H9 (cell line): ENCODE measurements around the gene FILIP1. TPM values are rescaled to one million over a fixed set of nuclear protein-coding genes. Genes with fewer than 3 reads are reported as not detected.

Source experiments
- DNase-seq: peaks from one replicate; pipeline ENCODE4 v3.0.0-alpha.2; 2017
- H2AFZ ChIP-seq: one replicate; pipeline ENCODE4 v1.6.1; 2013; ENCODE audit warnings: mild to moderate bottlenecking, low read length, control low read depth, moderate library complexity
- H2AK5ac ChIP-seq: 2 replicates; pipeline ENCODE4 v1.6.1; 2013; ENCODE audit warnings: low read length, control low read depth, mixed read lengths; ENCODE audit not compliant: insufficient read length
- H2BK120ac ChIP-seq: one replicate; pipeline ENCODE4 v1.6.1; 2013; ENCODE audit warnings: low read depth, mild to moderate bottlenecking, low read length, control low read depth, inconsistent platforms; ENCODE audit not compliant: poor library complexity, severe bottlenecking
- H2BK12ac ChIP-seq: 2 replicates; pipeline ENCODE4 v1.6.1; 2013; ENCODE audit warnings: low read length, control low read depth, mixed read lengths, low read depth; ENCODE audit not compliant: insufficient read length
- H2BK15ac ChIP-seq: 2 replicates; pipeline ENCODE4 v1.6.1; 2013; ENCODE audit warnings: low read depth, low read length, control low read depth
- H2BK20ac ChIP-seq: one replicate; pipeline ENCODE4 v1.6.1; 2013; ENCODE audit warnings: low read depth, mild to moderate bottlenecking, low read length, control low read depth, inconsistent platforms; ENCODE audit not compliant: poor library complexity, severe bottlenecking
- H2BK5ac ChIP-seq: 2 replicates; pipeline ENCODE4 v1.6.1; 2013; ENCODE audit warnings: low read length, control low read depth, mixed read lengths; ENCODE audit not compliant: insufficient read length
- H3K14ac ChIP-seq: 2 replicates; pipeline ENCODE4 v1.6.1; 2013; ENCODE audit warnings: low read length, control low read depth; ENCODE audit not compliant: insufficient read depth
- H3K18ac ChIP-seq: 2 replicates; pipeline ENCODE4 v1.6.1; 2013; ENCODE audit warnings: low read depth, mild to moderate bottlenecking, mixed read lengths, low read length, control low read depth; ENCODE audit not compliant: insufficient read length
- H3K23ac ChIP-seq: 2 replicates; pipeline ENCODE4 v1.6.1; 2013; ENCODE audit warnings: low read length, control low read depth, mixed read lengths, low read depth; ENCODE audit not compliant: insufficient read length
- H3K23me2 ChIP-seq: 2 replicates; pipeline ENCODE4 v1.6.1; 2013; ENCODE audit warnings: low read depth, mild to moderate bottlenecking, mixed read lengths, low read length, control low read depth; ENCODE audit not compliant: insufficient read length, poor library complexity, severe bottlenecking
- H3K27ac ChIP-seq: 2 replicates; pipeline ENCODE4 v1.5.1; 2013; ENCODE audit warnings: low read length, control low read depth, mixed read lengths, low read depth; ENCODE audit not compliant: insufficient read length
- H3K27me3 ChIP-seq: 2 replicates; pipeline ENCODE4 v1.6.1; 2013; ENCODE audit warnings: low read length, control low read depth, inconsistent platforms; ENCODE audit not compliant: insufficient read depth
- H3K4ac ChIP-seq: 2 replicates; pipeline ENCODE4 v1.6.1; 2013; ENCODE audit warnings: low read depth, mild to moderate bottlenecking, control low read depth, inconsistent platforms, low read length, moderate library complexity
- H3K4me1 ChIP-seq: 2 replicates; pipeline ENCODE4 v1.6.1; 2013; ENCODE audit warnings: low read length, control low read depth, inconsistent platforms; ENCODE audit not compliant: insufficient read depth
- H3K4me2 ChIP-seq: 2 replicates; pipeline ENCODE4 v1.6.1; 2013; ENCODE audit warnings: low read length, control low read depth, mixed read lengths; ENCODE audit not compliant: insufficient read length, insufficient read depth
- H3K56ac ChIP-seq: 2 replicates; pipeline ENCODE4 v1.6.1; 2013; ENCODE audit warnings: low read depth, mild to moderate bottlenecking, mixed read lengths, low read length, control low read depth; ENCODE audit not compliant: insufficient read length
- H3K79me1 ChIP-seq: 2 replicates; pipeline ENCODE4 v1.6.1; 2013; ENCODE audit warnings: low read depth, mild to moderate bottlenecking, moderate library complexity, low read length, control low read depth, inconsistent platforms; ENCODE audit not compliant: insufficient read depth, poor library complexity, severe bottlenecking
- H3K79me2 ChIP-seq: 2 replicates; pipeline ENCODE4 v1.6.1; 2013; ENCODE audit warnings: low read length, control low read depth, inconsistent platforms; ENCODE audit not compliant: insufficient read depth
- H3K9ac ChIP-seq: 2 replicates; pipeline ENCODE4 v1.6.1; 2013; ENCODE audit warnings: low read length, control low read depth, mixed read lengths; ENCODE audit not compliant: insufficient read length; ENCODE audit errors: extremely low read depth
- H3K9me3 ChIP-seq: one replicate; pipeline ENCODE4 v1.6.1; 2013; ENCODE audit warnings: low read depth, low read length, inconsistent platforms; ENCODE audit not compliant: control insufficient read depth
- H3T11ph ChIP-seq: one replicate; pipeline ENCODE4 v1.6.1; 2013; ENCODE audit warnings: mild to moderate bottlenecking, low read length, control low read depth, inconsistent platforms
- H4K20me1 ChIP-seq: one replicate; pipeline ENCODE4 v1.6.1; 2013; ENCODE audit not compliant: control insufficient read depth, insufficient read length, insufficient read depth
- H4K5ac ChIP-seq: 2 replicates; pipeline ENCODE4 v1.6.1; 2013; ENCODE audit warnings: low read depth, mild to moderate bottlenecking, mixed read lengths, low read length, control low read depth; ENCODE audit not compliant: insufficient read length
- H4K8ac ChIP-seq: replicated peaks from 2 replicates; pipeline ENCODE4 v1.6.1; 2013; ENCODE audit warnings: low read length, control low read depth, mixed read lengths, low read depth; ENCODE audit not compliant: insufficient read length
- H4K91ac ChIP-seq: 2 replicates; pipeline ENCODE4 v1.6.1; 2013; ENCODE audit warnings: low read depth, mild to moderate bottlenecking, moderate library complexity, mixed read lengths, low read length, control low read depth; ENCODE audit not compliant: insufficient read length
- H3K27ac Mint-ChIP-seq, 3 experiments: 2 replicates in 2 of 3; 3 replicates in 1 of 3; pipeline ENCODE4 v1.8.0; 2020 to 2021; ENCODE audit warnings: mixed read lengths in 3 of 3, mild to moderate bottlenecking in 1 of 3, moderate library complexity in 1 of 3
- H3K27me3 Mint-ChIP-seq: 2 replicates; pipeline ENCODE4 v1.8.0; 2021; ENCODE audit warnings: low read depth, mild to moderate bottlenecking, moderate library complexity, mixed read lengths
- H3K36me3 Mint-ChIP-seq, 3 experiments: 2 replicates in 2 of 3; 3 replicates in 1 of 3; pipeline ENCODE4 v1.8.0; 2020 to 2021; ENCODE audit warnings: low read depth in 3 of 3, mixed read lengths in 3 of 3; ENCODE audit not compliant: insufficient read depth in 1 of 3
- H3K4me1 Mint-ChIP-seq, 2 experiments: 2 replicates each; pipeline ENCODE4 v1.8.0; 2020; ENCODE audit warnings: mixed read lengths in 2 of 2
- H3K4me3 Mint-ChIP-seq, 2 experiments: 2 replicates in 1 of 2; 3 replicates in 1 of 2; pipeline ENCODE4 v1.8.0; 2020 to 2021; ENCODE audit warnings: mild to moderate bottlenecking in 2 of 2, mixed read lengths in 2 of 2, moderate library complexity in 1 of 2
- H3K9me3 Mint-ChIP-seq, 2 experiments: 2 replicates in 1 of 2; 3 replicates in 1 of 2; pipeline ENCODE4 v1.8.0; 2020; ENCODE audit warnings: mild to moderate bottlenecking in 2 of 2, mixed read lengths in 2 of 2, moderate library complexity in 1 of 2
- CTCF ChIP-seq: fragments of 200-600 bp; sonication (generic); conservative IDR thresholded peaks from 3 replicates; pipeline ENCODE4 v1.8.0; 2021; ENCODE audit warnings: antibody characterized with exemption, mild to moderate bottlenecking
- WGBS: extraction: QIAGEN DNeasy Blood & Tissue Kit; methylation state at CpG from one replicate; pipeline ENCODE4 v1.1.7; 2013; ENCODE audit warnings: missing lambda C conversion rate, low lambda C conversion rate, mixed read lengths; ENCODE audit not compliant: insufficient read length; ENCODE audit errors: extremely low coverage; 5-methylcytosine and 5-hydroxymethylcytosine counted together
- total RNA-seq: library from RNA; stranded (reverse); gene quantifications from 2 replicates; pipeline ENCODE4 v1.2.1, GENCODE V29; 2021

The FILIP1 gene
- total RNA-seq, 1 experiment from 2014 or later: 10.5 TPM

GRCh38 chr6:75378101-75378500 lies 115.5 kb downstream of the FILIP1 start:
- Mint-ChIP-seq H3K36me3 (no peaks in the 10 kb centered on the region; a peak in 1 of 7 replicates), H3K4me1 (peaks cover 54 to 60% of the 10 kb centered on the region in 2 experiments)
- H3K27ac ChIP-seq: no peak overlapping the region

More at GRCh38 chr6:75378101-75378500, 115.5 kb downstream of the FILIP1 start:
- Histone ChIP-seq H2BK20ac (no peak overlapping the region), H3T11ph (no peak overlapping the region), H4K5ac (no peak overlapping the region), H3K4ac (no peak overlapping the region), H3K14ac (no peak overlapping the region), H4K8ac (no peak overlapping the region), H3K18ac (no peak overlapping the region), H2AK5ac (no peak overlapping the region), H3K79me1 (no peaks in the 10 kb centered on the region), H3K4me2 (no peak overlapping the region), H2BK120ac (no peak overlapping the region), H3K79me2 (no peaks in the 10 kb centered on the region), H3K23me2 (no peaks in the 10 kb centered on the region), H2BK5ac (no peak overlapping the region), H2BK15ac (no peak overlapping the region), H4K20me1 (no peaks in the 10 kb centered on the region), H3K56ac (no peak overlapping the region), H3K9me3 (no peaks in the 10 kb centered on the region), H3K9ac (no peak overlapping the region), H2AFZ (no peak overlapping the region), H2BK12ac (no peak overlapping the region), H3K23ac (no peak overlapping the region), H3K4me1 (peaks cover 9% of the 10 kb centered on the region), H3K27me3 (no peaks in the 10 kb centered on the region), H4K91ac (no peak overlapping the region)
- H3K27ac Mint-ChIP-seq: no peak overlapping the region
- no peaks in the 10 kb centered on the region for H3K27me3 Mint-ChIP-seq
- TF ChIP-seq CTCF: no peak
- H3K9me3 Mint-ChIP-seq: no peaks in the 10 kb centered on the region
- no CpG with 5 or more reads among the region's 2 CpGs for WGBS
- H3K4me3 Mint-ChIP-seq: no peak overlapping the region
- DNase-seq: no peak
